IPS-18a (cell line): ENCODE data around the gene MRPL34.
A peak's percentile ranks its signal among the peaks of the same experiment; 100 is the strongest.
"Not testable (repeated sequence)": the region's sequence is repeated elsewhere in the genome, so short reads cannot be mapped to it uniquely, and the experiment has no call there.

ENCODE experiments used
- H3K27ac ChIP-seq: one replicate; pipeline ENCODE4 v1.5.1; 2013; ENCODE audit warnings: low read length
- H3K27me3 ChIP-seq: one replicate; pipeline ENCODE4 v1.6.1; 2013; ENCODE audit warnings: mild to moderate bottlenecking, low read length; ENCODE audit not compliant: control insufficient read depth, insufficient read depth
- H3K36me3 ChIP-seq: one replicate; pipeline ENCODE4 v1.6.1; 2013; ENCODE audit warnings: low read depth, low read length; ENCODE audit not compliant: control insufficient read depth
- H3K4me1 ChIP-seq: one replicate; pipeline ENCODE4 v1.6.1; 2013; ENCODE audit warnings: low read depth, low read length; ENCODE audit not compliant: control insufficient read depth
- H3K4me3 ChIP-seq: one replicate; pipeline ENCODE4 v1.5.1; 2013; ENCODE audit warnings: low read length
- H3K9ac ChIP-seq: one replicate; pipeline ENCODE4 v1.6.1; 2013; ENCODE audit warnings: mild to moderate bottlenecking, low read length, moderate library complexity
- H3K9me3 ChIP-seq: one replicate; pipeline ENCODE4 v1.6.1; 2013; ENCODE audit warnings: low read depth, low read length; ENCODE audit not compliant: control insufficient read depth

The MRPL34 gene

GRCh38 chr19:17266975-17267788, 38.5 kb upstream of the MRPL34 start, which contains the start of gene BABAM1:
Gene BABAM1 (plus strand): TSS chr19:17267443. CDS start chr19:17268807, 1,364 bp downstream.
- no peaks in the 10 kb centered on the region for H3K27me3 ChIP-seq
- H3K9me3 ChIP-seq = no peaks in the 10 kb centered on the region
- peak within 1 kb of the TSS; percentile 61 for H3K27ac ChIP-seq
- H3K9ac ChIP-seq = peak within 1 kb of the TSS; percentile 89
- peak within 1 kb of the TSS; percentile 87 for H3K4me3 ChIP-seq
- peaks cover 10% of the 10 kb centered on the region for H3K36me3 ChIP-seq
- peaks cover 11% of the 10 kb centered on the region for H3K4me1 ChIP-seq

GRCh38 chr19:17268754-17269153, 36.9 kb upstream of the MRPL34 start:
- Histone ChIP-seq H3K36me3 (peaks cover 14% of the 10 kb centered on the region), H3K27me3 (no peaks in the 10 kb centered on the region), H3K9ac (no peak overlapping the region), H3K4me3 (no peak overlapping the region), H3K4me1 (peaks cover 11% of the 10 kb centered on the region), H3K9me3 (no peaks in the 10 kb centered on the region), H3K27ac (no peak overlapping the region)

- not testable (repeated sequence) for H3K4me3 ChIP-seq, H3K27me3 ChIP-seq, H3K9me3 ChIP-seq, H3K4me1 ChIP-seq, H3K9ac ChIP-seq, H3K27ac ChIP-seq
- peaks cover 37% of the 10 kb centered on the region for H3K36me3 ChIP-seq
Observed at GRCh38 chr19:17274892-17275291, 30.8 kb upstream of the MRPL34 start.

- H3K9ac ChIP-seq = no peak overlapping the region
- no peaks in the 10 kb centered on the region for H3K4me1 ChIP-seq
- no peaks in the 10 kb centered on the region for H3K27me3 ChIP-seq
- H3K27ac ChIP-seq = no peak overlapping the region
- peaks cover 37% of the 10 kb centered on the region for H3K36me3 ChIP-seq
- H3K4me3 ChIP-seq = no peak overlapping the region
- H3K9me3 ChIP-seq = no peaks in the 10 kb centered on the region
Observed at GRCh38 chr19:17275441-17276175, 30.1 kb upstream of the MRPL34 start.

- H3K4me1 ChIP-seq = no peaks in the 10 kb centered on the region
- H3K9me3 ChIP-seq = no peaks in the 10 kb centered on the region
- no peak overlapping the region for H3K4me3 ChIP-seq
- H3K36me3 ChIP-seq = peaks cover 18% of the 10 kb centered on the region
- H3K27ac ChIP-seq = no peak overlapping the region
- H3K27me3 ChIP-seq = peaks cover 19% of the 10 kb centered on the region
- no peak overlapping the region for H3K9ac ChIP-seq
Observed at GRCh38 chr19:17279436-17279835, 26.2 kb upstream of the MRPL34 start.

- H3K36me3 ChIP-seq = peaks cover 6% of the 10 kb centered on the region
- H3K4me3 ChIP-seq = peak within 1 kb of the TSS; percentile 49
- H3K9me3 ChIP-seq = no peaks in the 10 kb centered on the region
- H3K27me3 ChIP-seq = peaks cover 19% of the 10 kb centered on the region
- no peak within 1 kb of the TSS for H3K9ac ChIP-seq
- no peak within 1 kb of the TSS for H3K27ac ChIP-seq
- no peaks in the 10 kb centered on the region for H3K4me1 ChIP-seq
Observed at GRCh38 chr19:17281391-17282304, 24.0 kb upstream of the MRPL34 start, which contains the start of gene ANKLE1. Gene ANKLE1 (plus strand): TSS chr19:17281901. CDS start chr19:17281921, 20 bp downstream.

GRCh38 chr19:17282488-17283125, 23.1 kb upstream of the MRPL34 start:
- Histone ChIP-seq H3K36me3 (peaks cover 6% of the 10 kb centered on the region), H3K27me3 (peaks cover 19% of the 10 kb centered on the region), H3K4me3 (peak overlapping the region; percentile 49), H3K9me3 (no peaks in the 10 kb centered on the region), H3K9ac (no peak overlapping the region), H3K4me1 (no peaks in the 10 kb centered on the region), H3K27ac (no peak overlapping the region)

- no peaks in the 10 kb centered on the region for H3K9me3 ChIP-seq
- H3K4me3 ChIP-seq = no peak overlapping the region
- no peak overlapping the region for H3K9ac ChIP-seq
Observed at GRCh38 chr19:17283504-17283996, 22.1 kb upstream of the MRPL34 start.

GRCh38 chr19:17285415-17286135, 20.1 kb upstream of the MRPL34 start:
- Histone ChIP-seq H3K4me3 (no peak overlapping the region), H3K27me3 (peaks cover 19% of the 10 kb centered on the region), H3K9me3 (no peaks in the 10 kb centered on the region), H3K27ac (no peak overlapping the region), H3K36me3 (no peaks in the 10 kb centered on the region), H3K9ac (no peak overlapping the region), H3K4me1 (no peaks in the 10 kb centered on the region)

More at GRCh38 chr19:17283504-17283996, 22.1 kb upstream of the MRPL34 start:
- H3K27me3 ChIP-seq = peaks cover 19% of the 10 kb centered on the region
- peaks cover 6% of the 10 kb centered on the region for H3K36me3 ChIP-seq
- no peak overlapping the region for H3K27ac ChIP-seq
- H3K4me1 ChIP-seq = no peaks in the 10 kb centered on the region

- Histone ChIP-seq H3K9me3 (no peaks in the 10 kb centered on the region), H3K4me3 (no peak overlapping the region), H3K36me3 (no peaks in the 10 kb centered on the region), H3K9ac (no peak overlapping the region), H3K27ac (no peak overlapping the region), H3K27me3 (peaks cover 13% of the 10 kb centered on the region), H3K4me1 (no peaks in the 10 kb centered on the region)
Observed at GRCh38 chr19:17286263-17286662, 19.4 kb upstream of the MRPL34 start.
